A549 (cell line): Measurements from ENCODE around the gene ARHGAP28. TPM values are rescaled to one million over a fixed set of nuclear protein-coding genes. Genes with fewer than 3 reads are reported as not detected.

ENCODE experiments used
- ATAC-seq, 2 experiments: fragments of 200-7000 bp in 1 of 2; fragments of >200 bp in 1 of 2; cut with Nextera tagmentation in 1 of 2; cut with Tn5 transposase in 1 of 2; 3 replicates each; pipeline versions ENCODE4 v1.8.0 to v1.9.1; 2018 to 2020; ENCODE audit warnings: mild to moderate bottlenecking in 1 of 2, moderate library complexity in 1 of 2
- CTCF ChIA-PET: fragments of 300-600 bp; sonication (Branson Sonifier 250); formaldehyde crosslinking; extraction: SDS; loops from one replicate; lab custom pipeline; 2021; ENCODE audit warnings: antibody characterized with exemption, inconsistent platforms; lab: Yijun Ruan, JAX
- POLR2A ChIA-PET: fragments of 350-600 bp; formaldehyde crosslinking; extraction: SDS; loops from one replicate; lab custom pipeline; 2021; ENCODE audit warnings: antibody characterized with exemption, inconsistent platforms; lab: Yijun Ruan, JAX
- DNase-seq, 2 experiments: peaks; one replicate each; pipeline versions ENCODE4 v3.0.0 to v3.0.0-alpha.2; 2011 to 2016; ENCODE audit warnings: low read depth in 1 of 2, low spot score in 1 of 2
- FAIRE-seq: peaks from 2 replicates; lab custom pipeline; 2011; peaks lifted over from hg19 to GRCh38; lab: Jason Lieb, UNC
- H3K27ac ChIP-seq, 2 experiments: fragments of >200 bp; sonication (Bioruptor Twin); formaldehyde crosslinking; 3 replicates each; pipeline ENCODE4 v1.5.1; 2016 to 2017
- H3K4me1 ChIP-seq: fragments of >200 bp; sonication (Bioruptor Twin); formaldehyde crosslinking; 3 replicates; pipeline ENCODE4 v1.6.1; 2016
- H3K4me2 ChIP-seq: fragments of >200 bp; sonication (Bioruptor Twin); formaldehyde crosslinking; 3 replicates; pipeline ENCODE4 v1.6.1; 2016
- H3K4me3 ChIP-seq: fragments of >200 bp; sonication (Bioruptor Twin); formaldehyde crosslinking; 3 replicates; pipeline ENCODE4 v1.5.1; 2016
- H3K9me3 ChIP-seq: fragments of >200 bp; sonication (Bioruptor Twin); formaldehyde crosslinking; 3 replicates; pipeline ENCODE4 v1.6.1; 2016
- BHLHE40 ChIP-seq: IDR thresholded peaks from 2 replicates; pipeline ENCODE4 v1.6.1; 2012; ENCODE audit warnings: low read depth, low read length, inconsistent platforms
- CBX2 ChIP-seq: fragments of 200-600 bp; sonication (generic); IDR thresholded peaks from 2 replicates; pipeline ENCODE4 v1.6.1; 2016; ENCODE audit warnings: low read depth, mild to moderate bottlenecking, borderline replicate concordance
- CBX8 ChIP-seq: fragments of 200-600 bp; sonication (generic); IDR thresholded peaks from 2 replicates; pipeline ENCODE4 v1.6.1; 2016
- CEBPB ChIP-seq, 2 experiments: fragments of >200 bp in 1 of 2; sonication (Bioruptor Twin) in 1 of 2; formaldehyde crosslinking in 1 of 2; IDR thresholded peaks; 2 replicates each; pipeline ENCODE4 v1.6.1; 2012 to 2016
- CHD2 ChIP-seq: fragments of 150-350 bp; IDR thresholded peaks from 2 replicates; pipeline ENCODE4 v1.6.1; 2014; ENCODE audit warnings: low read length; ENCODE audit not compliant: partially characterized antibody
- E2F6 ChIP-seq: IDR thresholded peaks from 2 replicates; pipeline ENCODE4 v1.6.1; 2012; ENCODE audit warnings: low read depth, borderline replicate concordance
- EP300 ChIP-seq, 2 experiments: fragments of >200 bp; sonication (Bioruptor Twin); formaldehyde crosslinking; IDR thresholded peaks; 2 replicates in 1 of 2; 3 replicates in 1 of 2; pipeline ENCODE4 v1.6.1; 2016 to 2017
- GATA3 ChIP-seq: IDR thresholded peaks from 2 replicates; pipeline ENCODE4 v1.6.1; 2012; ENCODE audit warnings: borderline replicate concordance
- HES2 ChIP-seq: fragments of >200 bp; sonication (Bioruptor Twin); formaldehyde crosslinking; IDR thresholded peaks from 2 replicates; pipeline ENCODE4 v1.6.1; 2016
- HEYL ChIP-seq: fragments of 250-450 bp; sonication (Bioruptor Pico); IDR thresholded peaks from 2 replicates; pipeline ENCODE4 v1.8.0; 2021; ENCODE audit warnings: mild to moderate bottlenecking, moderate library complexity
- HMGXB4 ChIP-seq: fragments of 250-450 bp; sonication (Bioruptor Pico); IDR thresholded peaks from 2 replicates; pipeline ENCODE4 v1.5.0; 2021; ENCODE audit warnings: mild to moderate bottlenecking, moderate library complexity, borderline replicate concordance
- HOXB13 ChIP-seq: fragments of 250-450 bp; sonication (Bioruptor Pico); IDR thresholded peaks from 2 replicates; pipeline ENCODE4 v1.5.0; 2020; ENCODE audit warnings: low read depth, mild to moderate bottlenecking, moderate library complexity
- HOXB5 ChIP-seq: fragments of 250-450 bp; sonication (Bioruptor Pico); IDR thresholded peaks from 2 replicates; pipeline ENCODE4 v1.5.0; 2020; ENCODE audit warnings: mild to moderate bottlenecking, moderate library complexity
- JUN ChIP-seq, 2 experiments: fragments of >200 bp; sonication (Bioruptor Twin); formaldehyde crosslinking; IDR thresholded peaks; 2 replicates in 1 of 2; 3 replicates in 1 of 2; pipeline ENCODE4 v1.6.1; 2016 to 2017
- JUNB ChIP-seq: fragments of >200 bp; sonication (Bioruptor Twin); formaldehyde crosslinking; IDR thresholded peaks from 2 replicates; pipeline ENCODE4 v1.6.1; 2016
- KDM1A ChIP-seq: fragments of 200-600 bp; sonication (generic); IDR thresholded peaks from 2 replicates; pipeline ENCODE4 v1.6.1; 2016; ENCODE audit warnings: low read depth, mild to moderate bottlenecking
- NFE2L2 ChIP-seq: fragments of 150-350 bp; conservative IDR thresholded peaks from 2 replicates; pipeline ENCODE4 v1.6.1; 2014; ENCODE audit warnings: low read length
- NPAS2 ChIP-seq: fragments of 250-450 bp; sonication (Bioruptor Pico); IDR thresholded peaks from 2 replicates; pipeline ENCODE4 v1.8.0; 2022; ENCODE audit warnings: mild to moderate bottlenecking, moderate library complexity, borderline replicate concordance
- NR3C1 ChIP-seq: fragments of >200 bp; sonication (Bioruptor Twin); formaldehyde crosslinking; IDR thresholded peaks from 3 replicates; pipeline ENCODE4 v1.6.1; 2017
- POLR2A ChIP-seq: IDR thresholded peaks from 2 replicates; pipeline ENCODE4 v1.6.1; 2012; ENCODE audit warnings: mild to moderate bottlenecking, low read length
- RARB ChIP-seq: fragments of 250-450 bp; sonication (Bioruptor Pico); IDR thresholded peaks from 2 replicates; pipeline ENCODE4 v1.8.0; 2021; ENCODE audit warnings: mild to moderate bottlenecking, moderate library complexity
- RCOR1 ChIP-seq: fragments of 150-350 bp; IDR thresholded peaks from 2 replicates; pipeline ENCODE4 v1.6.1; 2014; ENCODE audit warnings: antibody characterized with exemption, low read length, low read depth
- RFX5 ChIP-seq: fragments of 450-650 bp; IDR thresholded peaks from 2 replicates; pipeline ENCODE4 v1.7.1; 2014; ENCODE audit warnings: antibody characterized with exemption, mild to moderate bottlenecking, moderate library complexity
- RNF2 ChIP-seq: fragments of 200-600 bp; sonication (generic); IDR thresholded peaks from 2 replicates; pipeline ENCODE4 v1.6.1; 2016; ENCODE audit warnings: low read depth, mild to moderate bottlenecking, antibody characterized with exemption, moderate library complexity, borderline replicate concordance
- SREBF2 ChIP-seq: fragments of 450-650 bp; IDR thresholded peaks from 2 replicates; pipeline ENCODE4 v1.6.1; 2014; ENCODE audit warnings: mild to moderate bottlenecking, moderate library complexity
- TFCP2L1 ChIP-seq: fragments of 250-450 bp; sonication (Bioruptor Pico); IDR thresholded peaks from 2 replicates; pipeline ENCODE4 v1.5.0; 2021; ENCODE audit warnings: mild to moderate bottlenecking
- TP53 ChIP-seq: fragments of 250-450 bp; sonication (Bioruptor Pico); IDR thresholded peaks from 2 replicates; pipeline ENCODE4 v1.5.0; 2021; ENCODE audit warnings: mild to moderate bottlenecking, moderate library complexity
- ZC3H11A ChIP-seq: fragments of 450-650 bp; IDR thresholded peaks from 2 replicates; pipeline ENCODE4 v1.6.1; 2014; ENCODE audit warnings: antibody characterized with exemption, mild to moderate bottlenecking
- WGBS: methylation state at CpG from one replicate; pipeline ENCODE4 v1.1.6; 2017; ENCODE audit errors: missing lambda C conversion rate; 5-methylcytosine and 5-hydroxymethylcytosine counted together
- polyA plus RNA-seq, 4 experiments: library from polyadenylated mRNA; depleted of rRNA in 3 of 4; stranded (reverse); fragments of >200 nt; fragmentation: RNase III in 1 of 4; extraction: RNeasy Plus Mini Kit Qiagen cat#74134 plus additional on column Dnase treatment in 1 of 4; gene quantifications; 2 replicates in 3 of 4; 3 replicates in 1 of 4; pipeline ENCODE4 v1.2.3, GENCODE V29; 2011 to 2017

The ARHGAP28 gene
- polyA plus RNA-seq, 2 of the 4 experiments (the other 2 are of a cell fraction) = 0.13 to 0.17 TPM

GRCh38 chr18:6683112-6683876 is 46.2 kb upstream of the ARHGAP28 start:
- FAIRE-seq = no peak
- WGBS = 10% methylated on average over 12 of the region's 25 CpGs
- Histone ChIP-seq H3K27ac (no peak overlapping the region), H3K4me3 (no peak overlapping the region), H3K4me2 (no peak overlapping the region), H3K4me1 (no peaks in the 10 kb centered on the region), H3K9me3 (no peaks in the 10 kb centered on the region)
- ChIA-PET POLR2A (no interaction called here), CTCF (no interaction called here)
- no peak for ATAC-seq
- DNase-seq = no peak
- no peak for TF ChIP-seq JUN (IDR thresholded peaks at IDR 0.05)
- TF ChIP-seq CEBPB (IDR thresholded peaks at IDR 0.05) = no peak
- no peak for TF ChIP-seq NR3C1
- TF ChIP-seq HMGXB4 (CRISPR knock-in tag) = no peak
- TF ChIP-seq RARB (CRISPR knock-in tag) = no peak
- no peak for TF ChIP-seq HOXB13
- TF ChIP-seq CBX8 = no peak
- TF ChIP-seq POLR2A = no peak
- TF ChIP-seq TFCP2L1 = no peak
- no peak for TF ChIP-seq SREBF2
- TF ChIP-seq RFX5 = no peak
- TF ChIP-seq BHLHE40 = no peak
- TF ChIP-seq RNF2 = no peak

- Histone ChIP-seq H3K4me3 (no peak overlapping the region), H3K9me3 (no peaks in the 10 kb centered on the region)
- TF ChIP-seq NFE2L2 (no peak), TFCP2L1 (no peak), EP300 (IDR thresholded peaks at IDR 0.05) (no peak), HMGXB4 (CRISPR knock-in tag) (no peak), TP53 (CRISPR knock-in tag) (no peak), HES2 (no peak), NPAS2 (CRISPR knock-in tag) (no peak), POLR2A (no peak), JUN (IDR thresholded peaks at IDR 0.05) (no peak), RCOR1 (no peak), HEYL (CRISPR knock-in tag) (no peak), CBX2 (no peak), ZC3H11A (no peak), E2F6 (no peak), JUNB (no peak), GATA3 (no peak), HOXB5 (CRISPR knock-in tag) (no peak), KDM1A (no peak), CHD2 (no peak)
- TF ChIP-seq, all 56 proteins: peak for 0
- POLR2A ChIA-PET = no interaction called here
- no peaks in the 10 kb centered on the region for H3K4me1 ChIP-seq
- no peak overlapping the region for H3K4me2 ChIP-seq
- no peak for ATAC-seq
- no peak for DNase-seq
- FAIRE-seq = no peak
- CTCF ChIA-PET = no interaction called here
- no peak overlapping the region for H3K27ac ChIP-seq
These were observed 41.8 kb upstream of the ARHGAP28 start for GRCh38 chr18:6687676-6688075.
